Measurements from ENCODE around the gene GNAO1.

Gene GNAO1

GRCh38 chr16:56242740-56243139, 51.5 kb downstream of the GNAO1 start:
- no peak for DNase-seq

- no peak for DNase-seq
These were observed 53.3 kb downstream of the GNAO1 start for GRCh38 chr16:56244612-56245011.

GRCh38 chr16:56245197-56245596, 53.9 kb downstream of the GNAO1 start:
- no peak for DNase-seq

GRCh38 chr16:56246051-56246817, 54.9 kb downstream of the GNAO1 start:
- no peak for DNase-seq

GRCh38 chr16:56247018-56247417, 55.7 kb downstream of the GNAO1 start:
- no peak for DNase-seq

- DNase-seq, result no peak
These were observed 56.5 kb downstream of the GNAO1 start for GRCh38 chr16:56247808-56248207.

- no peak for DNase-seq
These were observed 61.5 kb downstream of the GNAO1 start for GRCh38 chr16:56252835-56253234.

GRCh38 chr16:56255904-56256303, 64.6 kb downstream of the GNAO1 start:
- DNase-seq, result no peak

- DNase-seq, result no peak
These were observed 66.0 kb downstream of the GNAO1 start for GRCh38 chr16:56257239-56257638.

- no peak for DNase-seq
These were observed 66.5 kb downstream of the GNAO1 start for GRCh38 chr16:56257666-56258342.

- DNase-seq, result no peak
These were observed 67.5 kb downstream of the GNAO1 start for GRCh38 chr16:56258508-56259424.

GRCh38 chr16:56259425-56259779, 68.1 kb downstream of the GNAO1 start:
- DNase-seq, result no peak

- no peak for DNase-seq
These were observed 69.3 kb downstream of the GNAO1 start for GRCh38 chr16:56260378-56261160.

- no peak for DNase-seq
These were observed 70.4 kb downstream of the GNAO1 start for GRCh38 chr16:56261656-56262055.

GRCh38 chr16:56262148-56262547, 70.9 kb downstream of the GNAO1 start:
- no peak for DNase-seq

- DNase-seq, result no peak
These were observed 71.4 kb downstream of the GNAO1 start for GRCh38 chr16:56262551-56263245.

- DNase-seq, result no peak
These were observed 72.7 kb downstream of the GNAO1 start for GRCh38 chr16:56263711-56264608.

GRCh38 chr16:56264609-56264972, 73.3 kb downstream of the GNAO1 start:
- no peak for DNase-seq

- no peak for DNase-seq
These were observed 73.9 kb downstream of the GNAO1 start for GRCh38 chr16:56265184-56265583.

- no peak for DNase-seq
These were observed 74.5 kb downstream of the GNAO1 start for GRCh38 chr16:56265746-56266145.

Measured in NCI-H1417 treated with DMSO at 0.1 percent for 48 hours (cell line).